Right hindlimb (tissue), 1 donor: Measurements from ENCODE around the gene DLGAP1.
"Not testable (repeated sequence)": the region's sequence is repeated elsewhere in the genome, so short reads cannot be mapped to it uniquely, and the experiment has no call there.

ENCODE experiments used
- DNase-seq: peaks from one replicate; pipeline ENCODE4 v3.0.0-alpha.2; 2018

DLGAP1 gene

DNA sequence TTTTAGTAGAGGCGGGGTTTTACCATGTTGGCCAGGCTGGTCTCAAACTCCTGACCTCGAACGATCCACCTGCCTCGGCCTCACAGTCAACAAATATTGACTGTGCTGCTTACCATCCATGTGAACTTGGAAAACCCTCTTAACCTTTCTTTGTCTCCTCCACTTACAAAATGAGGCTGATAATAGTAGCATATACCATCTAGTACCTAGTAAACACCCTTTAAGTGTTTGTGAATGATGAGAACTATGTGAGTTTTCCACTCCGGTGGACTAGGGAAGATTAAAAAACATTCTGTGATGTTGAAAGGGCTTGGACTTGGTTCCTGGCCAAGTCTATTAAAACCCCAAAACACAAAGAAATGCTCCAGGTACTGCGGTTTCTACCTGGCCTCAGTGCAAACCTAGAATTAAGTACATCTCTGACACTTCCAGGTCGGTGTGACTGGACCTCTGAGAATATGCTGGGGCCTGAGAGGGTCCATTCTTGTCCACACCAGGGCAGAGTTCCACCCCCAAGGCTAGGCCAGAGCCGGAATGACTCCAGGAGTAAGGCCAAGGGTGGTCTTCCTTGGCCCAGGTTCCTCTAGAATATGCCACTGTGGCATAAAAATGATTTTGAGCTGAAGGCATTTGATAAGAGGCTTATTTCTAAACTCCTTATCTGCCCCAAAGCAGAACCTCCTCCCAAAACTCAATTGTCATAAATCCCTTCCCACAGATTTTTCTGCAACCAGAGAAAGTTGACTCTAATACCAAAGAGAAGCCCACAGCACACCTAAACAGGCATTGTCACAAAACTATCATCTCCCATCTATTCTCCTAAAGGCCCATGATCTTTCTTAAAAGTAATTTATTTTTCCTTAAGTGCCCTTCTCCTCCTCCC, 787.6 kb downstream of the DLGAP1 start:
- DNase-seq: no peak

- DNase-seq: no peak
These were observed 788.4 kb downstream of the DLGAP1 start for GRCh38 chr18:3666526-3667254.

- DNase-seq: peak; percentile 89
These were observed 789.2 kb downstream of the DLGAP1 start for GRCh38 chr18:3665780-3666525.

DNA sequence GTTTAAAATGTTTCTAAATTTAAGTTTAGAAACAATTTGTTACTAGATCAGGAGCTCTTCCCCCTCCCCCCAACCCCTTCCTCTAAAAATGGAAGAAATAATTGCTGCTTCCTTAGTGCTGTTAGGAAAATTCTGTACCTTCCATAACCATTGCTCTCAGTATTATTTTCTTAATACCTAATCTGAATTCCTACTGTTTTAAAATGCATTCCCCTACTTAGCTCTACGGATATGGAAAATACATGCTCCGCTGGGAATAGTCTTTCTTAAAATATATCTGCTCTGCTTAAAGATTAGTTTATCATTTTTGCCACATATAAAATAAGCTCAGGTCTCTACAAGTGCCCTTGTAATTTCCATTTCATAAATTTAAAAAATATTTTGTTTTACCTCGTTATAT, 789.9 kb downstream of the DLGAP1 start:
- DNase-seq: no peak

GRCh38 chr18:3664563-3665178, 790.4 kb downstream of the DLGAP1 start:
- no peak for DNase-seq

DNA sequence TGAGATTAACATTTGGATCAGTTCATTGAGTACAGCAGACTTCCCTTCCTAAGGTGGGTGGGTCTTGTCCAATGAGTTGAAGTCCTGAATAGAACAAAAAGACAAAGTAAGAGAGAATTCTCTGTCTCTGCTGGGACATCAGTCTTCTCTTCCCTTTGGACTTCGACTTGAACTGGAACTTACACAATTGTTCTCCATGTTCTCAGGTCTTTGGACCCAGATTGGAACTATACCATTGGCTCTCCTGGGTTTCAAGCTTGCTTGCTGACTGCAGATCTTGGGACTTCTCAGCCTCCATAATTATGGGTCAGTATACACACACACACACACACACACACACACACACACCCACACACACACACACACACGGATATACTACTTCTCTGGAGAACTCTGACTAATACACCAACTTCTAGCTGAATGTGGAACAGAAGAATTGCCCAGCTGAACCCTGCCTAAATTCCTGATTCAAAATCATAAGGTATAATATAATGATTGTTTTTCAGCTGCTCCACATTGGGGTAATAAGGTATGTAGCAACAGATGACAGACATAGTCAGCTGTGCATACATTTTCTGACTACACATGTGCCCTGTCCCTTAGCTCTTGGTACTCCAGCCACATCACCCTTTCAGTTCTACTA, 791.1 kb downstream of the DLGAP1 start:
- DNase-seq: no peak

- DNase-seq: no peak
These were observed 793.1 kb downstream of the DLGAP1 start for GRCh38 chr18:3661989-3662388.

- DNase-seq: no peak
These were observed 794.2 kb downstream of the DLGAP1 start for GRCh38 chr18:3660739-3661515.

GRCh38 chr18:3658529-3658928, 796.6 kb downstream of the DLGAP1 start:
- DNase-seq: no peak

DNA sequence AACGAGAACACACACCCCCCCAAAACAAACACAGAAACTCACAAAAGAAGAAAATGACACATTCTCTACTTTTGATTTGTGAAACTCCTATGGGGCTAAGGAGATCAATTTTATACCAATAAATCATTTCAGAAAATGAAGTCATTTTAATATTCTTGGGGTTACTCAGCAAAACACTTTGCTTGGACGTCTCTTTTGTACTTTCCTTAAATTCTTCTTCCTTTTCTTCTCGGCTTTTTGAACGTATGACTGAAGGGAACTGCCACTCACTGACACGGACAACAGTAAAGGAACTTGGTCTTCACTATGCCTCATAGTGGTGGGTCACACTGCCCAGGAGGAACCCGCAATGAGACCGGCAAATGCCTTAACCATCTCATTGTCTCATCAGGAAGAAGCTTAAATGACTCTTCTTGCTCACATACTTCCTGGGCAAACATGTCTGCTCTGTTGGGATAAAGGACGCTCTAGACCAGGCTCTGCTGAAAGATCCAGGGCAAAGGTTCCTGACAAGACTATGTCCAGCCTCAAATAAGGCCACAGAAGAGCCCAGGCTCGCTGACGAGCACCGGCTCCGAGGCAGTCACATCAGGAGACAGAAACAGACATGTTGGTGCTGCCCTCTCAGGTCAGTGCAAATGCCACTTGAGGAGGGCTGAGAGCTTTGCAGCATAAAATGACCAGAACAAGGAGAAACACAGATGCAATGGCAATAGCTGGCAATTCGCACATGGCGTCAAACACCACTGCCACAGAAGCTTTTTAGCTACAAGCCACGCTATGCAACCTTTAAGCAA, 799.7 kb downstream of the DLGAP1 start:
- DNase-seq: no peak

DNA sequence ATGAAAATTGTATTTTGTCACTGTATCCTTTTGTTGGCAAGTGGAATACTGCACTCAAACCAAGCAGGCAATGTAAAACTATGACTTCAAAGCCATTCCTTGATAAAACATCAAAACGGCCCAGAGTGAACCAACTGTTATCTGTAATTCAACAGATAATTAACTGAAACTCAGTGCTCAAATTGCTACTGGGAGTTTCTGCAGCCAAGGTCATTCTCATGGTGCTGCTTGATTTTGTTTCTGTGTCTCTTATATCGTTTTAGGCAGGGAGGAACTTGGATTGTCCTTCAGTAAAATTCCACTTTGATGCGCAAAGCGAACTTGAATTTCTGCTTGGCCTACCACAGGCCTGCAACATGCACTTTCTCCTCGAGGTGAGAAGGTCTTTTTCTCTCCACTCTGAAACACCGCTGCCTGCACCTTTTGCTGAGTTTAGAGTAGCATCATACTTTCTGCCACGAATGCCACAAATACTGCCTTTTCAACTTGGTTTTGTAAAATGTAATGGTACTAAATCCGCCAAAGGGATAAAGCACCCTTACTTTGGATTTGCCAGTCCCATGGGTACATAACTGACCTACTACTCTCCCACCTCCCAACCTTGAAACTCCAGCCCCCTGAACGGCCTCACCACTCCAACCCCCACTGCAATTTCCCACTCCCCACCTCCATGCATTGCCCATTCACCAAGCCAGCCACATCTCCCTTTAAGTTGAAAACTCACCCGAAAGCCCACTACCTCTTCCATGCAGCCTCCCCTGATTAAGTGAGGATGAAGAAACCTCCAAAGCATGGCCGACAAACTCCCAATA, 800.5 kb downstream of the DLGAP1 start:
- no peak for DNase-seq

GRCh38 chr18:3653851-3654441, 801.2 kb downstream of the DLGAP1 start:
- DNase-seq: no peak

DNA sequence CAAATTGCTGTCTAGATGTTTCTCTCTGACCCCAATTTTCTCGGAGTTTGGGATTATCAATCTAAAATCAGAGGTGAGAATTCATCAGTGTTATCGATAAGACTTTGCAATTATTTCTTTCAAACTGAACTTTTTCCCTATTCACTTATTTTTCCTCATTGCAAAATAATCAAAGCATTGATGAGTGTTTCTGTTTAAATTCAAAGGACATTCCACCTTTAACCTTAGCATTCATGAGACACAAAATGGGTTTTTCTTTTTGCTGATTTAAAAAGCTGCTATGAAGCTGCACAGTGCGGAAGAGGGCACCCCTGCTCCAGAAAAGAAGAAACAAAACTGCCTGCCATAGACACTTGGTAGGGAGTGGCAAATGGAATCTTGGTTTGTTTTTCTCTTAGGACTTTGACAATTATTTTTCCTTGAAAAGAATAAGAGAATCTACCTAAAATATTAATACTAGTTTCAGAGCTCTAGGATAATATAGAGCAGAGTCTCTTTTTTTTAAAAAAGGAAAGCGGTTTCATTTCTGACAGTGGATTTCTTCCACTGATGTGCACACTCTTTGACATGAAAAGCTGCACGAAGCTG, 801.8 kb downstream of the DLGAP1 start:
- no peak for DNase-seq

DNA sequence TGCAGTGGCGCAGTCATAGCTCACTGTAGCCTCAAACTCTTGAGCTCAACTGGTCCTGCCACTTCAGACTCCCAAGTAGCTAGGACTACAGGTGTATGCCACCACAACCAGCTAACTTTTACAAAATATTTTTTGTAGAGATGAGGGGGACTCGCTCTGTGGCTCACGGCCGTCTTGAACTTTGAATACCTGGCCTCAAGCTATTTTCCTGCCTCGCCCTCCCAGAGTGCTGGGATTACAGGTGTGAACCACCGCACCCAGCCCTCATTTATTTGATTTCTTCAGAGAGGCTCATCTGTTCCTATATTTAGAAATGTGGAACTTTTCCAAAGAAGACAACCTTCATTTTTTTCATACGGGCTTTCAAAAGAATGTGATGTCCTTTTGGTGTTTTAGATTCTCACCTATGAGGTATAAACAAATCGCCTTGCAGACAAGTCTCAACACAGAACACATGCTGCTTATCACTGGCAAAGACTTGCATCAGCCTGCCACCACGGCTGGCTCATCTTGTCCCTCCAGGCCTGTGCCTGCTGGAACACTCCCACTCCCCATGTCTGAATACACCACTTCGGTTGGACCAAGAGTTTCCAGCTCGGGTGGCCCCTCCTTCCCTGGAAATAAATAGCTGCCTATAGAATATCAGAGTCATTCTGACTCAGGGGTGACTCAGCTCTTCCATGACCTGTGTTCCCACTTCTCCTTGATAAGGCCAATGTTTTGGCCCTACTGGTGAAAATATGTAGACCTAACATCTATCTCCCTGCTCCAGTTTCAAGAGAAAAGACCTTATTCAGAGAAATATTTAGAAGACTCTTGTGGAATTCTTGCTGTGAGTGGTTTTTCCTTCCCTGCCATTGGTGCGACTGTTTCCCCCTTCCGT, 802.5 kb downstream of the DLGAP1 start:
- peak; percentile 36 for DNase-seq

DNA sequence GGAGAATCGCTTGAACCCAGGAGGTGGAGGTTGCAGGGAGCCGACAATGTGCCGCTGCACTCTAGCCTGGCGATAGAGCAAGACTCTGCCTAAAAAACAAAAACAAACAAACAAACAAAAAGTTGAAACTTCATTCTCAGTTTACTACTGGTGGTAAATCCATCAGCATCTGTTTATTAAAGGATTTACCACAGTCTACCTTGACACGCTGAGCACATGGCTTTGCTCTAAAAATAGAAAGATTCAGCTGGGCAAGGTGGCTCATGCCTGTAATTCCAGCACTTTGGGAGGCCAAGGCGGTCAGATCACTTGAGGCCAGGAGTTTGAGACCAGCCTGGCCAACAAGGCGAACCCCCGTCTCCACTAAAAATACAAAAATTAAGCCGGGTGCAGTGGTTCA, 803.8 kb downstream of the DLGAP1 start:
- DNase-seq: no peak

DNA sequence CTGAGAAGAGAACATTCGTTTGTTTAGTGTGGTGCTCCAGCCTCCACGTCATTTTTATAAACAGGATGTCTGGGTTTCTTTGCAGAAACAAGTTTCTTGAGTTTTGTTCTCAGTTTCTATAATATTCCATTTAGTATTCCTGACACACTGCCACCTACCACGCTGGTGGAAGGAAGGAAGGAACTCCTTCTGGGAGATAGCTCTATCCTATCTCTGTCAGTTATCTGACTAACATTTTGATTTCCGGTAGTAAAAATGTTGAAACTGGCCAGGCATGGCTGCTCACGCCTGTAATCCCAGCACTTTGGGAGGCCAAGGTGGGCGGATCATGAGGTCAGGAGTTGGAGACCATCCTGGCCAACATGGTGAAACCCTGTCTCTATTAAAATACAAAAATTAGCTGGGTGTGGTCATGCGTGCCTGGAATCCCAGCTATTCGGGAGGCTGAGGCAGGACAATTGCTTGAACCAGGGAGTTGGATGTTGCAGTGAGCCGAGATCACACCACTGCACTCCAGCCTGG, 804.5 kb downstream of the DLGAP1 start:
- DNase-seq: not testable (repeated sequence)

GRCh38 chr18:3649633-3650426, 805.3 kb downstream of the DLGAP1 start:
- DNase-seq: no peak
